GM12801 (cell line): ENCODE results near the gene XPOT.

ENCODE experiments used
- TF ChIP-seq, protein P1 (sequence below): IDR thresholded peaks from one replicate; pipeline ENCODE4 v1.5.1; 2011; ENCODE audit warnings: control low read depth; ENCODE audit not compliant: insufficient read length; ENCODE audit errors: extremely low read depth

Gene XPOT

DNA sequence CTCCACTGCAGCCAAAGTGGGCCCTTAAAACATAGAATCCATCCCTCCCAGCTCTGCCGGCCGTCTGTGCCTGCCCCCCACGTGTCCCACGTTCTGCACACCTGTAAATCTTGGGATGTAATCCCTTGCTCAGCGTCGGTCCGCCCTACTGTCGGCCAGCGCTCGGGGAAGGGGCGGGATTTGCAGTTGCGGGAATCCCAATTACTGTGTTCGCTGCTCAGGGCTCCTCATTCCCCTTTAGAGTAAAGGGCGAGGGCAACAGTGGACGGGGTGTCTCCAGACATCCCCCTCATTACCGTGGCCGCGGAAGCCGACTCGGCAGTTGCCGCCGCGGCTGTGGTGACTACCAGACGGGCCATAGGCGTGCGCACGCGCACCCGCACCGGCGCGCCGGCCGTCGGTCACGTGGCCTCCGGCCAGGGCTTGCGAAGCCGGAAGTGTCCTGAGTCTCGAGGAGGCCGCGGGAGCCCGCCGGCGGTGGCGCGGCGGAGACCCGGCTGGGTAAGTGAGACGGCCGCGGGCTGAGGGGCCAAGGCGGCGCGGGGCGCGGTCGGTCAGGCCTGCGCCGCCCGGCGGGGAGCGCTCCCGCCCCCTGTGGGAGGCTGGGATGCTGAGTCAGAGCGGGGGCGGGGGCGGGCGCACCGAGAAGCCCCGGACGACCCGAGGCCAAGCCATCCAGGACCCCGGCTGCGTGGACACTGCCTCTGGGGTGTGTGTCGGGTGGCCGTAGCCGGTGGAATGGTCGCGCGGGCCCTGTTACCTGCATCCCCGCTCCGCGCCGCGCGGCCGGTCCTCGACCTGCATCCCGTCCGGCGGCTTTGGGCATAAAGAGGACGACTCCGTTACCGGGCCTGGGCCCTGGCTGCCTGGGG lies 47.7 kb downstream of the XPOT start, which contains the start of gene TBK1:
TBK1 (plus strand) TSS at position 434 of the 872 bp plus-strand sequence. CDS start 3,751 bp downstream, outside the sequence.
- TF ChIP-seq, protein P1, sequence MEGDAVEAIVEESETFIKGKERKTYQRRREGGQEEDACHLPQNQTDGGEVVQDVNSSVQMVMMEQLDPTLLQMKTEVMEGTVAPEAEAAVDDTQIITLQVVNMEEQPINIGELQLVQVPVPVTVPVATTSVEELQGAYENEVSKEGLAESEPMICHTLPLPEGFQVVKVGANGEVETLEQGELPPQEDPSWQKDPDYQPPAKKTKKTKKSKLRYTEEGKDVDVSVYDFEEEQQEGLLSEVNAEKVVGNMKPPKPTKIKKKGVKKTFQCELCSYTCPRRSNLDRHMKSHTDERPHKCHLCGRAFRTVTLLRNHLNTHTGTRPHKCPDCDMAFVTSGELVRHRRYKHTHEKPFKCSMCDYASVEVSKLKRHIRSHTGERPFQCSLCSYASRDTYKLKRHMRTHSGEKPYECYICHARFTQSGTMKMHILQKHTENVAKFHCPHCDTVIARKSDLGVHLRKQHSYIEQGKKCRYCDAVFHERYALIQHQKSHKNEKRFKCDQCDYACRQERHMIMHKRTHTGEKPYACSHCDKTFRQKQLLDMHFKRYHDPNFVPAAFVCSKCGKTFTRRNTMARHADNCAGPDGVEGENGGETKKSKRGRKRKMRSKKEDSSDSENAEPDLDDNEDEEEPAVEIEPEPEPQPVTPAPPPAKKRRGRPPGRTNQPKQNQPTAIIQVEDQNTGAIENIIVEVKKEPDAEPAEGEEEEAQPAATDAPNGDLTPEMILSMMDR: no peak

DNA sequence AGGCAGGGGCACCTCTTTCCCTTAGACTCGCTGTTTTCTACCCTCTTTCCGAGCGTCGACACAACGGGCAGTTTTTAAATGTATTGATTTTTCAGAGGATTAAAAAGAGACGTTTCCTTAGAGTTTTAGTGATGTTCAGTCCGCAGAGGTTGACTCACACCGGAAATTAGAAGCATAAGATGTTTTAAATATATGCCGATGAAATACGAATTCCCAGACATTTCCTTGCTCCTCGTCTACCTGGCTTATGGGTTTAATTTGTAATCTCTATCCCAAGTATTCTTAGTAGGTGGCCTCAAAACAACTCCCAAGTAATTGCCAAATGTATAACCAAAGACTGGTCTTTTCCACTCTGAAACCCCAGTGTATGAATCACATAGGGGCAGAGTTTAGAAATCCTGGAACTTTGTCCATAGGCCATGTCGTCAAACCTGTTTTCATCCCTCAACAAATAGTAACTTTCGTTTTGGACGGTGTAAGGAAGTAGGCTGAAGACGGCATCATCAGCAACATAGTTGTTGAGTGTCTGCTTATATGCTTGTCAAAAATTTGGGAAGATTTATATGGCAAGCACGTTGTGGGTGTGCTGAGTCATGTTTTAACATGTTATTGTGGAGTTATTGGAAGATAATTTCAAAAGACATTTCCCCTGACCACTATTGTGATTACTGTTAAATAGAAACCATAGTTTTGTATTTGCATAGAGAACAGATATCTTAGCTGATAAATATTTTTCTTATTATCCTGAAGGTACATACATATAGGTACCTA lies 48.6 kb downstream of the XPOT start:
- TF ChIP-seq, protein P1: no peak

DNA sequence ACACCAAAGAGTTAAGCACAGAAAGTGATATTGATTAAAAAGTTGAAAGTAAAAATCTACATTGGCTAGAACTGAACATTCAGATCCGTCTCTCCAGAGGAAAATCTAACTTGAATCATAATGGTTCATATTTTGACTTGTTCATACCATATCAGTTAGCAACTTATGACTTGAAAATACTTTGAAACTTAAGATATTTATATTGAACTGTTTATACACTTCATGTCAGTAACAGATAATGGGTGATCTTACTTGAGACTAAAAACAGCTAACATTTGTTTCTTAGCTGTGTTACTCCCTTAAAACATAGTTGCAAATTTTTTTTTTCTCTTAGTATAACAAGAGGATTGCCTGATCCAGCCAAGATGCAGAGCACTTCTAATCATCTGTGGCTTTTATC lies 51.3 kb downstream of the XPOT start:
- TF ChIP-seq, protein P1: no peak

DNA sequence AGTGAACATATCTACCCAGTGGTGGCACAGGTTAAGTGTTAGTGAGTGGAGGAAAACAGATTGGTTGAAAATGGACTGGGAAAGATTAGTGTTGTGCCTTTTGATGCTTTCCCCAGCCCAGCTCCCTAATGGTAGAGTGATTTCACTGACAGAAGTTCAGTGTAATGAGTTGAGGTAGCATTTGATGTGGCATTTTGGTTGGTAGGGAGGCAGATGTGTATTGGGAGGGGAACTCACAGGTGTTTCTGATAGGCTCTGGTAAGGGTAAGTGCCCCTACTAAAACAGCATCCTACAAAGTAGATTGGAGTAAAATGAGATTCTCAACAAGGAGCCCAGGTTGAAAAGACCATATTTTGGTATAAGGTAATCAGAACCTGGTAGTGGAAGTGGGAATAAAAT lies 51.9 kb downstream of the XPOT start:
- TF ChIP-seq, protein P1: no peak

DNA sequence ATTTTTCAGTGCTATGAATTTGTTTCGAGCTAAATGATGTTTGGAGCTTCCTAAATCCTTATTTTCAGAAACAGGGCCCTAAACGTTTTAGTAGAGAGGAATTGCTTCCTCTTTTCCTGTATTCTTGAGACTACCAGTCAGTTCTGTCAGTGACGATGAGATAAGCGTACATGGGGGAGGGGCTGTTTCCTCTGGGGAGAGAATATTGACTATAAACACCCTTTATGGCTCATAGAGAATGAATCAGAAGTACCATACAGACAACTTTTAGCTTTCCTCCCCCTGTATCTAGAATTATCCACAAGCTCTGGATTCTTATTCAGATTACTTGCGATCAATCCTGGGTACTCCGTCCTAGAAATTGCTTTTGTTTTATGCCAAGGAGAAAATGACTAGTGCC lies 52.8 kb downstream of the XPOT start:
- TF ChIP-seq, protein P1: no peak

DNA sequence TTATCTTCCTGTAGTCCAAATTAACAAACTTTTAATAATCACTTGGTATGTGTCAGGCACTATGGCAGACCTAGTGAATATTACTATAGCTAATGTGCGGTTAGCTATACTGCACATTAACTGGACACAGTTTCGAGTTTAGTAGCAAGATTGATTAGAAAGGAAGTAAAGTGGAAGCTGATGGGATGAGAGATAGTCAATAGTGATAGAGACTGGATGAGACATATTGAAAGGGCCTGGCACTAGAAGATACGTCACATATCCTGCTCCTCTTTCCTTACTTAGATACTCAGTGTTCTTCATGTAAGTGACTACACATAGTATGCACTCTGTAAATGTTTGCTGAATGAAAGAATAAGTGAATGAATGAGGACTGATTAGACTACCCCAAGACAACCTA lies 53.3 kb downstream of the XPOT start:
- TF ChIP-seq, protein P1: no peak

DNA sequence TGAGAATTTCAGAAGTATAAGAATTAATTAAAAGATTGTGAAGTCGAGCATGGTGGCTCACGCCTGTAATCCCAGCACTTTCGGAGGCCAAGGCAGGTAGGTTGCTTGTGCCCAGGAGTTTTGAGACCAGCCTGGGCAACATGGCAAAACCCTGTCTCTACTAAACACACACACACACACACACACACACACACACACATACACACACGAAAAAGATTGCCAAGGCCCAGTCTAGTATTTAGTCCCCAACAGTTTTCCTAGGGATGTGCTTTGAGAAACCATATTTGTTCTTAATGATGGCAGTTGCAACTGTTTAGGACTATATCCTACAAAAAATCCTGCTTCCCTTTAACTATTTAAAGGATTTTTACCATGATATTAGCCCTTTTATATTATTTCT lies 53.7 kb downstream of the XPOT start:
- TF ChIP-seq, protein P1: no peak
